GM23338 (cell line): ENCODE measurements around the gene RPL36A. TPM values are rescaled to one million over a fixed set of nuclear protein-coding genes. Genes with fewer than 3 reads are reported as not detected.

Source experiments
- ATAC-seq: fragments of 200-7000 bp; cut with Tn5 transposase; 3 replicates; pipeline ENCODE4 v1.9.1; 2020
- DNase-seq: peaks from one replicate; pipeline ENCODE4 v3.0.0-alpha.2; 2015; ENCODE audit warnings: low spot score
- H2AFZ ChIP-seq: fragments of 200-600 bp; sonication (generic); 2 replicates; pipeline ENCODE4 v1.8.0; 2016; ENCODE audit warnings: antibody characterized with exemption, mild to moderate bottlenecking, moderate library complexity
- H3F3A ChIP-seq: fragments of 200-600 bp; sonication (generic); replicated peaks from 2 replicates; pipeline ENCODE4 v1.8.0; 2017; ENCODE audit warnings: antibody characterized with exemption, mixed run types, low read depth
- H3K27ac ChIP-seq: fragments of 200-600 bp; sonication (generic); 2 replicates; pipeline ENCODE4 v1.6.1; 2016; ENCODE audit warnings: low read depth
- H3K27me3 ChIP-seq: fragments of 200-600 bp; sonication (generic); 2 replicates; pipeline ENCODE4 v1.8.0; 2016; ENCODE audit warnings: mild to moderate bottlenecking, mixed run types, moderate library complexity; ENCODE audit not compliant: insufficient read depth
- H3K36me3 ChIP-seq: fragments of 200-600 bp; sonication (generic); 2 replicates; pipeline ENCODE4 v1.8.0; 2016; ENCODE audit warnings: mild to moderate bottlenecking; ENCODE audit not compliant: insufficient read depth
- H3K4me1 ChIP-seq: fragments of 200-600 bp; sonication (generic); 2 replicates; pipeline ENCODE4 v1.8.0; 2016; ENCODE audit warnings: mild to moderate bottlenecking, moderate library complexity; ENCODE audit not compliant: insufficient read depth
- H3K4me2 ChIP-seq: fragments of 200-600 bp; sonication (generic); 2 replicates; pipeline ENCODE4 v1.7.1; 2017; ENCODE audit warnings: mixed run types
- H3K4me3 ChIP-seq: fragments of 200-600 bp; sonication (generic); 2 replicates; pipeline ENCODE4 v1.6.1; 2016; ENCODE audit warnings: mixed run types
- H3K79me2 ChIP-seq: fragments of 200-600 bp; sonication (generic); replicated peaks from 2 replicates; pipeline ENCODE4 v1.8.0; 2017; ENCODE audit warnings: mild to moderate bottlenecking; ENCODE audit not compliant: insufficient read depth
- H3K9me2 ChIP-seq: fragments of 200-600 bp; sonication (generic); 2 replicates; pipeline ENCODE4 v1.8.0; 2017; ENCODE audit not compliant: insufficient read depth
- H4K20me1 ChIP-seq: fragments of 200-600 bp; sonication (generic); replicated peaks from 2 replicates; pipeline ENCODE4 v1.8.0; 2017; ENCODE audit warnings: mild to moderate bottlenecking; ENCODE audit not compliant: insufficient read depth
- H3K27ac Mint-ChIP-seq: 2 replicates; pipeline ENCODE4 v1.8.0; 2020; ENCODE audit warnings: inconsistent platforms, mild to moderate bottlenecking, moderate library complexity, mixed read lengths
- H3K27me3 Mint-ChIP-seq: 3 replicates; pipeline ENCODE4 v1.8.0; 2022; ENCODE audit warnings: low read depth, mild to moderate bottlenecking, moderate library complexity, mixed read lengths, inconsistent platforms; ENCODE audit not compliant: insufficient read depth, poor library complexity
- H3K36me3 Mint-ChIP-seq: 3 replicates; pipeline ENCODE4 v1.8.0; 2021; ENCODE audit warnings: low read depth, mild to moderate bottlenecking, inconsistent platforms, moderate library complexity, mixed read lengths
- H3K4me1 Mint-ChIP-seq: 3 replicates; pipeline ENCODE4 v1.8.0; 2020; ENCODE audit warnings: mild to moderate bottlenecking, inconsistent platforms, mixed read lengths
- H3K4me3 Mint-ChIP-seq: 3 replicates; pipeline ENCODE4 v1.8.0; 2021; ENCODE audit warnings: moderate library complexity, mild to moderate bottlenecking, inconsistent platforms, mixed read lengths
- H3K9me3 Mint-ChIP-seq: 3 replicates; pipeline ENCODE4 v1.8.0; 2020; ENCODE audit warnings: moderate library complexity, mild to moderate bottlenecking, inconsistent platforms, mixed read lengths
- CREB1 ChIP-seq: fragments of 250-450 bp; sonication (Bioruptor Pico); IDR thresholded peaks from 2 replicates; pipeline ENCODE4 v1.5.0; 2020; ENCODE audit warnings: low read depth, mild to moderate bottlenecking, moderate library complexity
- EZH2 ChIP-seq: fragments of 200-600 bp; sonication (generic); IDR thresholded peaks from one replicate; pipeline ENCODE4 v1.8.0; 2017; ENCODE audit warnings: antibody characterized with exemption, mild to moderate bottlenecking, low read depth; ENCODE audit not compliant: unreplicated experiment
- EZH2phosphoT487 ChIP-seq: fragments of 200-600 bp; sonication (generic); IDR thresholded peaks from one replicate; pipeline ENCODE4 v1.8.1; 2018; ENCODE audit warnings: antibody characterized with exemption; ENCODE audit not compliant: unreplicated experiment
- JUNB ChIP-seq: IDR thresholded peaks from one replicate; pipeline ENCODE4 v1.6.1; 2016; ENCODE audit warnings: antibody characterized with exemption; ENCODE audit not compliant: unreplicated experiment
- NANOG ChIP-seq: IDR thresholded peaks from 2 replicates; pipeline ENCODE4 v1.6.1; 2016; ENCODE audit warnings: antibody characterized with exemption, borderline replicate concordance
- STAT1 ChIP-seq: IDR thresholded peaks from one replicate; pipeline ENCODE4 v1.6.1; 2016; ENCODE audit warnings: antibody characterized with exemption; ENCODE audit not compliant: unreplicated experiment
- ZNF114 ChIP-seq: fragments of 250-450 bp; sonication (Bioruptor Pico); IDR thresholded peaks from 2 replicates; pipeline ENCODE4 v1.5.0; 2020; ENCODE audit warnings: mild to moderate bottlenecking, moderate library complexity
- polyA plus RNA-seq: library from polyadenylated mRNA; unstranded; fragments of >200 nt; fragmentation: Nextera tagmentation; extraction: Ambion mirVana; gene quantifications from 2 replicates; pipeline ENCODE4 v1.2.1, GENCODE V29; 2016
- total RNA-seq: library from RNA; depleted of rRNA; stranded (reverse); fragments of >200 nt; shearing (Covaris generic); gene quantifications from 2 replicates; pipeline ENCODE4 v1.2.3, GENCODE V29; 2014
- TF ChIP-seq, protein P1 (sequence below): IDR thresholded peaks from one replicate; pipeline ENCODE4 v1.6.1; 2018; ENCODE audit warnings: antibody characterized with exemption; ENCODE audit not compliant: unreplicated experiment
- TF ChIP-seq, protein P2 (sequence below): fragments of 250-450 bp; sonication (Bioruptor Pico); IDR thresholded peaks from 2 replicates; pipeline ENCODE4 v1.5.0; 2020; ENCODE audit warnings: mild to moderate bottlenecking, moderate library complexity
- TF ChIP-seq, protein P3 (sequence below): IDR thresholded peaks from 2 replicates; pipeline ENCODE4 v1.6.1; 2016; ENCODE audit warnings: antibody characterized with exemption

The RPL36A gene
- total and polyA plus RNA-seq, 2 experiments from 2014 or later, result 901 to 1,348 TPM

DNA sequence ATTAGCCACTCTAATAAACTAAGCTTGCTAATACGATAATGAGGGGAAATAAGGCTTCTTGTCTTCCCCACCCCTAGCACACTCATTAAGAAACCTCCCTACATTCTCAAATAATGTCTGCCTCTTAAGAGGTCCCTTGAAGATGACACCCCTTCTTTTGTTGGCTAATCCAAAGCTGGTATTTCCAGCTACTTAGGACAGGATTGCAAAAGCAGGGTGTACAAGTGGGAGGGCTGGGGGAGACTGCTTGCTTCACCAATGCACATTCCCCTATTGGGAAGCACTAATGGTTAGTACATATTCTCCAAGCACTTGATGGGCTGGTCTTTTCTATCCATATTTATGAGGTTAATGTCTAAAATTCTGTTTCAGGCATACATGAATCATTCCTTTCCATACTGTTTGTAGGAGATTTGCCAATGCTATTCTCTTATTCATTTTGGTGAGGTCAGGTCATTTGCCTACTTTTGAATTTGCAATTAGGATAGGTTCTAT is 25.5 kb upstream of the RPL36A start:
- no peaks in the 10 kb centered on the region for H3K9me3 Mint-ChIP-seq
- Histone ChIP-seq H3K9me2 (no peaks in the 10 kb centered on the region), H3K4me3 (no peak overlapping the region), H2AFZ (no peak overlapping the region), H3K27me3 (no peaks in the 10 kb centered on the region), H3F3A (no peaks in the 10 kb centered on the region), H3K4me1 (no peaks in the 10 kb centered on the region), H3K4me2 (no peak overlapping the region), H3K27ac (no peak overlapping the region), H3K79me2 (no peaks in the 10 kb centered on the region), H4K20me1 (no peaks in the 10 kb centered on the region), H3K36me3 (no peaks in the 10 kb centered on the region)
- no peaks in the 10 kb centered on the region for H3K27me3 Mint-ChIP-seq
- no peak overlapping the region for H3K4me3 Mint-ChIP-seq
- ATAC-seq, result no peak
- no peak for DNase-seq
- TF ChIP-seq NANOG (no peak), EZH2phosphoT487 (no peak), EZH2 (no peak), ZNF114 (CRISPR knock-in tag) (no peak), CREB1 (CRISPR knock-in tag) (no peak), JUNB (no peak), STAT1 (no peak)
- TF ChIP-seq, protein P1, sequence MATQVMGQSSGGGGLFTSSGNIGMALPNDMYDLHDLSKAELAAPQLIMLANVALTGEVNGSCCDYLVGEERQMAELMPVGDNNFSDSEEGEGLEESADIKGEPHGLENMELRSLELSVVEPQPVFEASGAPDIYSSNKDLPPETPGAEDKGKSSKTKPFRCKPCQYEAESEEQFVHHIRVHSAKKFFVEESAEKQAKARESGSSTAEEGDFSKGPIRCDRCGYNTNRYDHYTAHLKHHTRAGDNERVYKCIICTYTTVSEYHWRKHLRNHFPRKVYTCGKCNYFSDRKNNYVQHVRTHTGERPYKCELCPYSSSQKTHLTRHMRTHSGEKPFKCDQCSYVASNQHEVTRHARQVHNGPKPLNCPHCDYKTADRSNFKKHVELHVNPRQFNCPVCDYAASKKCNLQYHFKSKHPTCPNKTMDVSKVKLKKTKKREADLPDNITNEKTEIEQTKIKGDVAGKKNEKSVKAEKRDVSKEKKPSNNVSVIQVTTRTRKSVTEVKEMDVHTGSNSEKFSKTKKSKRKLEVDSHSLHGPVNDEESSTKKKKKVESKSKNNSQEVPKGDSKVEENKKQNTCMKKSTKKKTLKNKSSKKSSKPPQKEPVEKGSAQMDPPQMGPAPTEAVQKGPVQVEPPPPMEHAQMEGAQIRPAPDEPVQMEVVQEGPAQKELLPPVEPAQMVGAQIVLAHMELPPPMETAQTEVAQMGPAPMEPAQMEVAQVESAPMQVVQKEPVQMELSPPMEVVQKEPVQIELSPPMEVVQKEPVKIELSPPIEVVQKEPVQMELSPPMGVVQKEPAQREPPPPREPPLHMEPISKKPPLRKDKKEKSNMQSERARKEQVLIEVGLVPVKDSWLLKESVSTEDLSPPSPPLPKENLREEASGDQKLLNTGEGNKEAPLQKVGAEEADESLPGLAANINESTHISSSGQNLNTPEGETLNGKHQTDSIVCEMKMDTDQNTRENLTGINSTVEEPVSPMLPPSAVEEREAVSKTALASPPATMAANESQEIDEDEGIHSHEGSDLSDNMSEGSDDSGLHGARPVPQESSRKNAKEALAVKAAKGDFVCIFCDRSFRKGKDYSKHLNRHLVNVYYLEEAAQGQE, result no peak
- TF ChIP-seq, protein P2, sequence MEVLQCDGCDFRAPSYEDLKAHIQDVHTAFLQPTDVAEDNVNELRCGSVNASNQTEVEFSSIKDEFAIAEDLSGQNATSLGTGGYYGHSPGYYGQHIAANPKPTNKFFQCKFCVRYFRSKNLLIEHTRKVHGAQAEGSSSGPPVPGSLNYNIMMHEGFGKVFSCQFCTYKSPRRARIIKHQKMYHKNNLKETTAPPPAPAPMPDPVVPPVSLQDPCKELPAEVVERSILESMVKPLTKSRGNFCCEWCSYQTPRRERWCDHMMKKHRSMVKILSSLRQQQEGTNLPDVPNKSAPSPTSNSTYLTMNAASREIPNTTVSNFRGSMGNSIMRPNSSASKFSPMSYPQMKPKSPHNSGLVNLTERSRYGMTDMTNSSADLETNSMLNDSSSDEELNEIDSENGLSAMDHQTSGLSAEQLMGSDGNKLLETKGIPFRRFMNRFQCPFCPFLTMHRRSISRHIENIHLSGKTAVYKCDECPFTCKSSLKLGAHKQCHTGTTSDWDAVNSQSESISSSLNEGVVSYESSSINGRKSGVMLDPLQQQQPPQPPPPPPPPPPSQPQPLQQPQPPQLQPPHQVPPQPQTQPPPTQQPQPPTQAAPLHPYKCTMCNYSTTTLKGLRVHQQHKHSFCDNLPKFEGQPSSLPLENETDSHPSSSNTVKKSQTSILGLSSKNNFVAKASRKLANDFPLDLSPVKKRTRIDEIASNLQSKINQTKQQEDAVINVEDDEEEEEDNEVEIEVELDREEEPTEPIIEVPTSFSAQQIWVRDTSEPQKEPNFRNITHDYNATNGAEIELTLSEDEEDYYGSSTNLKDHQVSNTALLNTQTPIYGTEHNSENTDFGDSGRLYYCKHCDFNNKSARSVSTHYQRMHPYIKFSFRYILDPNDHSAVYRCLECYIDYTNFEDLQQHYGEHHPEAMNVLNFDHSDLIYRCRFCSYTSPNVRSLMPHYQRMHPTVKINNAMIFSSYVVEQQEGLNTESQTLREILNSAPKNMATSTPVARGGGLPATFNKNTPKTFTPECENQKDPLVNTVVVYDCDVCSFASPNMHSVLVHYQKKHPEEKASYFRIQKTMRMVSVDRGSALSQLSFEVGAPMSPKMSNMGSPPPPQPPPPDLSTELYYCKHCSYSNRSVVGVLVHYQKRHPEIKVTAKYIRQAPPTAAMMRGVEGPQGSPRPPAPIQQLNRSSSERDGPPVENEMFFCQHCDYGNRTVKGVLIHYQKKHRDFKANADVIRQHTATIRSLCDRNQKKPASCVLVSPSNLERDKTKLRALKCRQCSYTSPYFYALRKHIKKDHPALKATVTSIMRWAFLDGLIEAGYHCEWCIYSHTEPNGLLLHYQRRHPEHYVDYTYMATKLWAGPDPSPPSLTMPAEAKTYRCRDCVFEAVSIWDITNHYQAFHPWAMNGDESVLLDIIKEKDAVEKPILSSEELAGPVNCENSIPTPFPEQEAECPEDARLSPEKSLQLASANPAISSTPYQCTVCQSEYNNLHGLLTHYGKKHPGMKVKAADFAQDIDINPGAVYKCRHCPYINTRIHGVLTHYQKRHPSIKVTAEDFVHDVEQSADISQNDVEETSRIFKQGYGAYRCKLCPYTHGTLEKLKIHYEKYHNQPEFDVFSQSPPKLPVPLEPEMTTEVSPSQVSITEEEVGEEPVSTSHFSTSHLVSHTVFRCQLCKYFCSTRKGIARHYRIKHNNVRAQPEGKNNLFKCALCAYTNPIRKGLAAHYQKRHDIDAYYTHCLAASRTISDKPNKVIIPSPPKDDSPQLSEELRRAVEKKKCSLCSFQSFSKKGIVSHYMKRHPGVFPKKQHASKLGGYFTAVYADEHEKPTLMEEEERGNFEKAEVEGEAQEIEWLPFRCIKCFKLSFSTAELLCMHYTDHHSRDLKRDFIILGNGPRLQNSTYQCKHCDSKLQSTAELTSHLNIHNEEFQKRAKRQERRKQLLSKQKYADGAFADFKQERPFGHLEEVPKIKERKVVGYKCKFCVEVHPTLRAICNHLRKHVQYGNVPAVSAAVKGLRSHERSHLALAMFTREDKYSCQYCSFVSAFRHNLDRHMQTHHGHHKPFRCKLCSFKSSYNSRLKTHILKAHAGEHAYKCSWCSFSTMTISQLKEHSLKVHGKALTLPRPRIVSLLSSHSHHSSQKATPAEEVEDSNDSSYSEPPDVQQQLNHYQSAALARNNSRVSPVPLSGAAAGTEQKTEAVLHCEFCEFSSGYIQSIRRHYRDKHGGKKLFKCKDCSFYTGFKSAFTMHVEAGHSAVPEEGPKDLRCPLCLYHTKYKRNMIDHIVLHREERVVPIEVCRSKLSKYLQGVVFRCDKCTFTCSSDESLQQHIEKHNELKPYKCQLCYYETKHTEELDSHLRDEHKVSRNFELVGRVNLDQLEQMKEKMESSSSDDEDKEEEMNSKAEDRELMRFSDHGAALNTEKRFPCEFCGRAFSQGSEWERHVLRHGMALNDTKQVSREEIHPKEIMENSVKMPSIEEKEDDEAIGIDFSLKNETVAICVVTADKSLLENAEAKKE, result no peak
- TF ChIP-seq, protein P3, sequence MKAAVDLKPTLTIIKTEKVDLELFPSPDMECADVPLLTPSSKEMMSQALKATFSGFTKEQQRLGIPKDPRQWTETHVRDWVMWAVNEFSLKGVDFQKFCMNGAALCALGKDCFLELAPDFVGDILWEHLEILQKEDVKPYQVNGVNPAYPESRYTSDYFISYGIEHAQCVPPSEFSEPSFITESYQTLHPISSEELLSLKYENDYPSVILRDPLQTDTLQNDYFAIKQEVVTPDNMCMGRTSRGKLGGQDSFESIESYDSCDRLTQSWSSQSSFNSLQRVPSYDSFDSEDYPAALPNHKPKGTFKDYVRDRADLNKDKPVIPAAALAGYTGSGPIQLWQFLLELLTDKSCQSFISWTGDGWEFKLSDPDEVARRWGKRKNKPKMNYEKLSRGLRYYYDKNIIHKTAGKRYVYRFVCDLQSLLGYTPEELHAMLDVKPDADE, result no peak
- no peaks in the 10 kb centered on the region for H3K4me1 Mint-ChIP-seq
- H3K27ac Mint-ChIP-seq, result no peak overlapping the region
- no peaks in the 10 kb centered on the region for H3K36me3 Mint-ChIP-seq
